Dendritic cell treated with granulocyte-macrophage colony-stimulating factor and Interleukin-4, amounts not matched to agents 40 ng/mL and 50 ng/mL, for 4 days (primary cell): Measurements from ENCODE around the gene CHST1.

Experiments used
- H3K27ac Mint-ChIP-seq: one replicate; pipeline ENCODE4 v1.8.0; 2022; ENCODE audit warnings: mild to moderate bottlenecking, mixed read lengths
- H3K27me3 Mint-ChIP-seq: one replicate; pipeline ENCODE4 v1.8.0; 2022; ENCODE audit warnings: mild to moderate bottlenecking, mixed read lengths
- H3K36me3 Mint-ChIP-seq: one replicate; pipeline ENCODE4 v1.8.0; 2022; ENCODE audit warnings: low read depth, mixed read lengths
- H3K4me1 Mint-ChIP-seq: one replicate; pipeline ENCODE4 v1.8.0; 2022; ENCODE audit warnings: low read depth, mixed read lengths
- H3K4me3 Mint-ChIP-seq: one replicate; pipeline ENCODE4 v1.8.0; 2022; ENCODE audit warnings: mild to moderate bottlenecking, moderate library complexity, mixed read lengths
- H3K9me3 Mint-ChIP-seq: one replicate; pipeline ENCODE4 v1.8.0; 2022; ENCODE audit warnings: mixed read lengths
- intact Hi-C: fragments of 100-400 bp; cut with micrococcal nuclease; formaldehyde crosslinking; loops from one replicate; pipeline ENCODE4 v1.15.0; 2022

The CHST1 gene

GRCh38 chr11:45683271-45684058 lies 18.0 kb upstream of the CHST1 start:
- no peaks in the 10 kb centered on the region for H3K4me1 Mint-ChIP-seq
- H3K36me3 Mint-ChIP-seq, result no peaks in the 10 kb centered on the region
- H3K9me3 Mint-ChIP-seq, result no peaks in the 10 kb centered on the region
- no peak overlapping the region for H3K27ac Mint-ChIP-seq
- H3K4me3 Mint-ChIP-seq, result no peak overlapping the region
- peaks cover 15% of the 10 kb centered on the region for H3K27me3 Mint-ChIP-seq
- intact Hi-C loops, result no loop called here

- H3K4me1 Mint-ChIP-seq, result no peaks in the 10 kb centered on the region
- intact Hi-C loops, result no loop called here
- H3K9me3 Mint-ChIP-seq, result no peaks in the 10 kb centered on the region
- peaks cover 3% of the 10 kb centered on the region for H3K27me3 Mint-ChIP-seq
- no peak overlapping the region for H3K4me3 Mint-ChIP-seq
- no peaks in the 10 kb centered on the region for H3K36me3 Mint-ChIP-seq
- no peak overlapping the region for H3K27ac Mint-ChIP-seq
Measured at GRCh38 chr11:45679806-45680205, 14.4 kb upstream of the CHST1 start.

GRCh38 chr11:45678976-45679375 lies 13.6 kb upstream of the CHST1 start:
- Mint-ChIP-seq H3K4me1 (no peaks in the 10 kb centered on the region), H3K27ac (no peak overlapping the region), H3K4me3 (no peak overlapping the region), H3K9me3 (no peaks in the 10 kb centered on the region), H3K27me3 (no peaks in the 10 kb centered on the region), H3K36me3 (no peaks in the 10 kb centered on the region)
- intact Hi-C loops, result no loop called here

GRCh38 chr11:45677770-45678512 lies 12.5 kb upstream of the CHST1 start:
- Mint-ChIP-seq H3K27ac (no peak overlapping the region), H3K36me3 (no peaks in the 10 kb centered on the region), H3K4me3 (no peak overlapping the region), H3K4me1 (no peaks in the 10 kb centered on the region), H3K27me3 (peaks cover under 1% of the 10 kb centered on the region), H3K9me3 (no peaks in the 10 kb centered on the region)
- intact Hi-C loops, result no loop called here

- intact Hi-C loops, result no loop called here
- H3K27ac Mint-ChIP-seq, result no peak overlapping the region
- no peaks in the 10 kb centered on the region for H3K36me3 Mint-ChIP-seq
- no peak overlapping the region for H3K4me3 Mint-ChIP-seq
- H3K27me3 Mint-ChIP-seq, result peaks cover 4% of the 10 kb centered on the region
- no peaks in the 10 kb centered on the region for H3K9me3 Mint-ChIP-seq
- H3K4me1 Mint-ChIP-seq, result no peaks in the 10 kb centered on the region
Measured at GRCh38 chr11:45676522-45677095, 11.2 kb upstream of the CHST1 start.

GRCh38 chr11:45675646-45676045 lies 10.2 kb upstream of the CHST1 start:
- H3K27ac Mint-ChIP-seq, result no peak overlapping the region
- no peaks in the 10 kb centered on the region for H3K9me3 Mint-ChIP-seq
- H3K36me3 Mint-ChIP-seq, result no peaks in the 10 kb centered on the region
- no peak overlapping the region for H3K4me3 Mint-ChIP-seq
- intact Hi-C loops, result no loop called here
- no peaks in the 10 kb centered on the region for H3K4me1 Mint-ChIP-seq
- peaks cover 8% of the 10 kb centered on the region for H3K27me3 Mint-ChIP-seq

- Mint-ChIP-seq H3K9me3 (no peaks in the 10 kb centered on the region), H3K4me3 (no peak overlapping the region), H3K27ac (no peak overlapping the region), H3K27me3 (peaks cover 9% of the 10 kb centered on the region), H3K4me1 (no peaks in the 10 kb centered on the region), H3K36me3 (no peaks in the 10 kb centered on the region)
- intact Hi-C loops, result no loop called here
Measured at GRCh38 chr11:45674481-45675190, 9.2 kb upstream of the CHST1 start.

GRCh38 chr11:45673441-45673840 lies 8.0 kb upstream of the CHST1 start:
- Mint-ChIP-seq H3K9me3 (no peaks in the 10 kb centered on the region), H3K27ac (no peak overlapping the region), H3K36me3 (no peaks in the 10 kb centered on the region), H3K27me3 (peaks cover 19% of the 10 kb centered on the region), H3K4me1 (no peaks in the 10 kb centered on the region), H3K4me3 (no peak overlapping the region)
- intact Hi-C loops, result no loop called here

GRCh38 chr11:45672593-45672992 lies 7.2 kb upstream of the CHST1 start:
- Mint-ChIP-seq H3K4me3 (no peak overlapping the region), H3K27me3 (peaks cover 27% of the 10 kb centered on the region), H3K4me1 (no peaks in the 10 kb centered on the region), H3K27ac (no peak overlapping the region), H3K36me3 (no peaks in the 10 kb centered on the region), H3K9me3 (no peaks in the 10 kb centered on the region)
- intact Hi-C loops, result no loop called here

- Mint-ChIP-seq H3K9me3 (no peaks in the 10 kb centered on the region), H3K4me1 (no peaks in the 10 kb centered on the region), H3K27me3 (peaks cover 38% of the 10 kb centered on the region), H3K27ac (no peak overlapping the region), H3K4me3 (no peak overlapping the region), H3K36me3 (no peaks in the 10 kb centered on the region)
- intact Hi-C loops, result no loop called here
Measured at GRCh38 chr11:45671246-45672171, 6.1 kb upstream of the CHST1 start.

- Mint-ChIP-seq H3K4me3 (no peak overlapping the region), H3K27me3 (peaks cover 46% of the 10 kb centered on the region)
- intact Hi-C loops, result no loop called here
Measured at GRCh38 chr11:45670386-45671135, 5.1 kb upstream of the CHST1 start.

GRCh38 chr11:45669956-45670355 lies 4.5 kb upstream of the CHST1 start:
- no peaks in the 10 kb centered on the region for H3K4me1 Mint-ChIP-seq
- H3K36me3 Mint-ChIP-seq, result no peaks in the 10 kb centered on the region
- H3K4me3 Mint-ChIP-seq, result no peak overlapping the region
- H3K9me3 Mint-ChIP-seq, result no peaks in the 10 kb centered on the region
- H3K27ac Mint-ChIP-seq, result no peak overlapping the region
- intact Hi-C loops, result no loop called here
- peaks cover 46% of the 10 kb centered on the region for H3K27me3 Mint-ChIP-seq

More at GRCh38 chr11:45670386-45671135, 5.1 kb upstream of the CHST1 start:
- Mint-ChIP-seq H3K9me3 (no peaks in the 10 kb centered on the region), H3K27ac (no peak overlapping the region), H3K36me3 (no peaks in the 10 kb centered on the region), H3K4me1 (no peaks in the 10 kb centered on the region)

- H3K27me3 Mint-ChIP-seq, result peaks cover 52% of the 10 kb centered on the region
- intact Hi-C loops, result no loop called here
- H3K4me3 Mint-ChIP-seq, result no peak overlapping the region
Measured at GRCh38 chr11:45669146-45669545, 3.7 kb upstream of the CHST1 start.

More at GRCh38 chr11:45669146-45669545, 3.7 kb upstream of the CHST1 start:
- no peak overlapping the region for H3K27ac Mint-ChIP-seq
- H3K9me3 Mint-ChIP-seq, result no peaks in the 10 kb centered on the region
- no peaks in the 10 kb centered on the region for H3K36me3 Mint-ChIP-seq
- H3K4me1 Mint-ChIP-seq, result no peaks in the 10 kb centered on the region
